SK-MEL-5 (cell line): Measurements from ENCODE around the gene TUNAR. TPM values are rescaled to one million over a fixed set of nuclear protein-coding genes. Genes with fewer than 3 reads are reported as not detected.

ENCODE experiments used
- DNase-seq: peaks from one replicate; pipeline ENCODE4 v3.0.0-alpha.2; 2016; ENCODE audit warnings: low read depth, low spot score
- in situ Hi-C: cut with HindIII; loops from 2 replicates; pipeline ENCODE4 v1.10.0; 2016; ENCODE audit warnings: low sequenced_read_pairs, high pct_unique_total_duplicates, low pct_unique_long_range_greater_than_20kb
- total RNA-seq: library from RNA; depleted of rRNA; stranded (reverse); fragments of >200 nt; shearing (Covaris generic); gene quantifications from 2 replicates; pipeline ENCODE4 v1.2.3, GENCODE V29; 2014

TUNAR gene
- total RNA-seq, 1 experiment from 2014 or later, result 0.05 TPM

- DNase-seq, result no peak
- in situ Hi-C loops, result no loop called here
Observed at GRCh38 chr14:95862243-95862642, 14.4 kb upstream of the TUNAR start.

DNA sequence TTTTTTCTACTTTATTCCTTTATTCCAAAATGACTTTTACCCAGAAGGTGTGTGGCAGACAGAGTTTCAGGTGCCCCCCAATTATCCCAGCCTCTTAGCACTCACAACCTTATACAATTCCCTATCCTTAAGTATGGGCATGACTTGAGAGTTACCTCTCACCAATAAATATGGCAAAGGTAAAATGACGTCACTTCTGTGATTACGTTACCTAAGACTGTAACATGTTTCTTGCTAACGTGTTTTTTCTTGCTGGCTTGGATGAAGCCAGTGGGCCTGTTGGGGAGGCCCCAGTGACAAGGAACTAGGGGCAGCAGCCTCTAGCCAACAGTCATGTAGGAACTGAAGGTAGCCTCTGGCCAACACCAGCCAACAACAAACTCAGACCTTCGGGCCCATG, 13.3 kb upstream of the TUNAR start:
- no peak for DNase-seq
- in situ Hi-C loops, result no loop called here

DNA sequence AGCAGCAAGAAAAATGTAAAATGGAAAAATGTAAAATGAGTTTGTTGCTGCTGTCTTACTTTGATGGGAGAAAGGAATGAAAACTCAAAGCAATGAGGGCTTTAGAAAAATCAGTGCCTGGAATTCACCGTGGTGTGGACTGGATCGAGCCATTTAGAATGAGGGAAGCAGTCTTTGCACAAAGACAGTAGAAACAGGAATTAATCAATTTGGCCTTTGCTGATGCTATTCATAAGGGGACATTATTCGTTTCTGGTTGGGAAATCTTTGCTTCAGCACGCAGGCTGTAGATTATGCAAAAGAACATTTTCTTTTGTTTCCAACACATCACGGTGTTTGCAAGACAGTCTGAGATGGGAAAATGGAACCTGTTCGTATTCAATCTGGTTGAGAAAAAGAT, 6.9 kb upstream of the TUNAR start:
- in situ Hi-C loops, result no loop called here
- DNase-seq, result no peak

DNA sequence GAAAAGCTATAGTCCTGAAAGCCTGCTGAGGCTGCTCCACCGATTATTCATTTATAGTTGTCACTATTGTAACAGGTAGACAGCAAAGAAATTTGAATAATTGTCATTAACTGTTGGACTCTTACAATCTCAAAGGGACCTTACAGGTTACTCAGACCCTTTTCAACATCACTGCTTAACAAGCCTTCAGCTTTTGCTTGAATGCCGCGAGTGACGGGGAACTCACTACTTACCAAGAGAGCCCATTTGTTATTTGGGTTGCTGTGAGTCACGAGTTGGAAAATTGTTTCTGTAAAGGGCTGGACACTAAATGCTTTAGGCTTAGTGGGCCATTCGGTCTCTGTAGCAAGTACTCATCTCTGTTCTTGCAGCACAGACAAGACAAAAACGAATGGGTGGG, 5.9 kb upstream of the TUNAR start:
- in situ Hi-C loops, result no loop called here
- no peak for DNase-seq

GRCh38 chr14:95871531-95871930, 5.1 kb upstream of the TUNAR start:
- in situ Hi-C loops, result no loop called here

DNA sequence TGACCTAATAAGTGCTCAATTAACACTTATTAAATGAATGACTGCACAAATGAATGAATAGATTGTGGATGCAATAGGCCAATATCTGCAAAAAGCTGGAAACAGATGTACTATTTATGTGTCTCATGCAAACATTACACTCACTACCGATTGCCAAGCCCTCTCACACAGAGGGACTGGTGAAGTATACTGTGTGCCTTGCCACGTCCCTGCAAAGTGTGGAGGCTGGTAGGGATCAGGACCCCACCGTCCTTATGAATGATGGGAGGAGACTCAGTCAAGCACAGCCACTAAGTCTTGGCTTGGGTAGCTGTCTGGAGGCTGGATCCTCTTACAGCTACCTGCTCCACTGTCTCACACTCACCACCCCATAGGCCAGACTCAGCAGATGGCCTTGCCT, 3.9 kb upstream of the TUNAR start:
- no peak for DNase-seq
- in situ Hi-C loops, result no loop called here

More at GRCh38 chr14:95871531-95871930, 5.1 kb upstream of the TUNAR start:
- no peak for DNase-seq

DNA sequence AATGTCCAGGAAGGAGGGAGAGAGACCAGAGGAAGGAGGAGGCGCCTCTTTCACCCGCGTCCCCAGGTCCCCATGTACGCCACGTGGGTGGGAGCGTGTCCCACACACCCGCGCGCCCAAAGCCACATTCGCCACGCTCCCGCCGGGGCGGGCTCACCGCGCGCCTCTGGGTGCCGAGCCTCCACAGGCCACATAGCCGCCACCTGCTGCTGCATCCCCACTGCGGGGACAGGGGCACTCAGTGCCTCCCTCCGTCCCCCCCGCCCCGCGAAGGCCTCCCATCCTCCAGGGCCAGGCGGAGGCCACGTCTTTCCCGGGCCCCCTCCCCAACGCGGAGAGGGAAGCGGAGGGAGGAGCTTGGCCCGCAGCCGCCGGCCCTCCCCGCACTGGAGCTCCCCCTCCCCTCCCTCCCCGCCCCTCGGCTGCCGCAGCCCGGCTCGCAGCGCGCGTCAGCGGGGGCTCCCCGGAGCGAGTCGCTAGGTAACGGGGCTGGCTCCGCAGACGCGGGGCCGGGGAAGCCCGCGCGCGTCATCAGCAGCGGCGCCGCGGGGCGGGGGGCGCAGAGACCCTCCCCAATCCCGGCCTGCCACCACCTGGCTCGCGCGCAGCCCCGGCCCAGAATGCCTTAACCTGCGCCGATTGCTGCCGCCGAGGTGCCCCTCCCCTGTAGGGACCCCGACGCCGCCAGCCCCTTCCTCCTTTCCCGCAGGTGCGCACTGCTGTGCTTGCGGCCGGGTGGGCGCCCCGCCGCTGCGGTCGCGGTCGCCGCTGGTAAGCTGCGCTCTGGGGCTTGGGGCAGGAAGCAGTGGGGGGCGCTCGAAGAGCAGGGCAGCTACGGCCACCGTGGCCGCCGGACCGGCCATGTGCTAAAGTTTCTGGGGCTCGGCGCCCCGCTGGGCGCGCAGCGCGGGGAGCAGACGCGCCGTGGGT, 536 bp upstream of the TUNAR start:
- DNase-seq, result no peak
- in situ Hi-C loops, result no loop called here

DNA sequence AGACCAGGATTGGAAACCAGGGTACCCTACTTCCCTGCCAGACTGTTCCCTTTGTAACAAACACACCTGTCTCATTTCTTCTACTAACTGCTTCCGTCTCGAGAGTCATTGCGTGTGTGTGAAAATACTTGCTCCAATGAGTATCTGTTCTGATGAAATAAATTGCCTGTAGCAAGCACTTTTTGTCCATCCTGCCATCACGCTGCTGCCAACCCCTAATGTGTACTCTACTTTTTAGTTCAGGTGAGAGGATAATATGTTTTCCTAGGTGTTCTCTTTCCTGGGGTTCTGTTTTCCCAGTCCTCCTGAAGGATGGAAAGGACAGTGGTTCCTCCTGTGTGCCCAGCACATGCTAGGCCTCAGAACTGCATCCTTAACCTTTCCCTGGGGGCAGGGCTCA, 1.0 kb downstream of the TUNAR start:
- in situ Hi-C loops, result no loop called here
- no peak for DNase-seq

- in situ Hi-C loops, result no loop called here
- DNase-seq, result no peak
Observed at GRCh38 chr14:95884377-95884776, 7.7 kb downstream of the TUNAR start.

DNA sequence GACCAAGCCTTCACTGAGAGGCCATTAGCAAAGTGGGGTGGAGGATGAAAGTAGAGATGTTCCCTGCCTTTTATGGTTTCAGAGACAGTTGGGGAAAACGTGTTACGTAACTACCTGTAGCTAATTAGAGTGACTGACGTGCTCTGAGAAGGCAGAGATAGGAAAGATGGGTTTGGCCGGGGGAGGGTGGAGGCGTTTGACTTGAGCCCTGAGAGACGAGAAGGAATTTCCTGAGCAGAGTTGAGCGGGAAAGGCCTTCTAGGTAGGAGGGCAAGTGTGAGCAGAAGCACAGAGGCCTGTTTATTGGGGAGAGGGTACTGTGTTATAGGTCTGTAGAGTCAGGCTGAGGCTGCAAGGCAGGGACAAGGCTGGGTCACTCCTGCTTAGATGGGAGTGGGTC, 8.6 kb downstream of the TUNAR start:
- DNase-seq, result no peak
- in situ Hi-C loops, result no loop called here

- DNase-seq, result no peak
- in situ Hi-C loops, result no loop called here
Observed at GRCh38 chr14:95885866-95886265, 9.2 kb downstream of the TUNAR start.

GRCh38 chr14:95886366-95887056, 9.9 kb downstream of the TUNAR start:
- in situ Hi-C loops, result no loop called here
- DNase-seq, result no peak

- in situ Hi-C loops, result no loop called here
- DNase-seq, result no peak
Observed at GRCh38 chr14:95887351-95887750, 10.7 kb downstream of the TUNAR start.

DNA sequence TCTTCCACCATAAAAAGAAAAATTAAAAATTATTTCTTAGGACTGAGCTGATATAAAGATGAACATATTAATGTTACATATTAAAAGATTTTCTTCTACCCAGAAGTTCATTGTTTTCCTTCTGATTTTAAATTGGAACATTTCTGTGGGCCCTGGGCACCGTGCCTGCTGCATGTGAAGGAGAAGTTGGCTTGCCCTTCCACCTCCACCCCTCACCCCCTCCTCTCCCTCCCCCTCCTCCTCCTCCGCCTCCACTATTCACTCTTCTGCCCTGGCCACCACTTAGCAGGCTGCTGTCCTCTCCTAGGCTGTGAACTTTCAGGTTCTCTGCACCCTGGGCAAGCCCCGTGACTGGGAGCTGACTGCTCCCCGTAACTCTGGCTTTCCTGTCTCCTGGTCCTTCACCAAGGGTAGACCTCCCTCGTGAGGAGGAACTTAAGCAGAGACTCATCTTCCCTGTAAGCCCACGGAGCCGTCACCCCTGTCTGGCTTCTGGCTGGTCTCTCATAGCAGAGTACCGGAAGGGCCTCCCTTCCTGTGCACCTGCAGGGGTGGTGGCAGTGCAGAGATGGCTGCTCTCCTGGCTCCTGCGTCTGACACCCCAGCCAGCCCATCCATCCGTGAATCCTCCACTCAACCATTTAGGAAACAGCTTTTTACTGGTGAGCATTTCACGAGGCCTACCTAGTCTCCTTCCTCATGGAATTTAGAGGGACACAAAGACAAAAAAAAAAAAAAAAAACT, 12.8 kb downstream of the TUNAR start:
- in situ Hi-C loops, result no loop called here
- no peak for DNase-seq

- in situ Hi-C loops, result no loop called here
- DNase-seq, result no peak
Observed at GRCh38 chr14:95891742-95892141, 15.1 kb downstream of the TUNAR start.

GRCh38 chr14:95892142-95892541, 15.5 kb downstream of the TUNAR start:
- in situ Hi-C loops, result no loop called here

GRCh38 chr14:95895720-95896119, 19.1 kb downstream of the TUNAR start:
- DNase-seq, result peak; percentile 38
- in situ Hi-C loops, result no loop called here

More at GRCh38 chr14:95892142-95892541, 15.5 kb downstream of the TUNAR start:
- DNase-seq, result no peak

GRCh38 chr14:95896498-95897135, 20.0 kb downstream of the TUNAR start:
- DNase-seq, result no peak
- in situ Hi-C loops, result no loop called here
